ENCODE data around the gene DLG4. TPM values are rescaled to one million over a fixed set of nuclear protein-coding genes. Genes with fewer than 3 reads are reported as not detected.

DLG4 gene
- total and polyA plus RNA-seq, 2 experiments from 2014 or later: 2.9 to 10.7 TPM

DNA sequence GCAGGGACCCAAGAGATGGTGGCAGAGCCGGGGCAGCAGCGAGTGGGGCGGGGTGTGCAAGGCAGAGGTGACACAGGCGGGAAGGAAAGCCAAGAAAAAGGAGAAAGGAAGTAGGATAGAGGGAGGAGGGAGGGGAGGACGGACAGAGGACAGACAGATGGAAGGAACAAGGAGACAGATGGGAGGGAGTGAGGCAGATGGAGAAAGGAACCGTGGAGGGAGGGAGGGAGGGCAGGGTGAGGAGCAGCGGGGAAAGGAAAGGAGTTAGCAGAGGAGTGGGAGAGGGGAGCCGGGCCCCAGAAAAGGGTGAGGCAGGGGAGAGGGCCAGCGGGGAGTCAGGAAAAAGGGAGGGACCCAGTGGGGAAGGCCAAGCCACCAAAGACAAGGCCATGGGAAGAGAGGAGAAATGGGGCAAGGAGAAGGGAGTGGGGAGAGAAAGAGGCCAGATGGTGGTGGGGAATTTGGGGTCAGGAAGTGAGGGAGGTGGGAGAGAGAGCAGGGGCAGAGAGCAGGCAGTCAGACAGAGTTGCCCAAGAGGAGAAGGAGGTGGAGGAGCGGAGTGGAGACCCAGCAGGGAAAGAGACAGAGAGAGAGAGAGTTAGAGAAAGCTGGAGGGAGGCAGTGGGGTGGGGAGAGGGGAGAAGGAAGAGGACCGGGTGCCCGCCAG, 27.2 kb downstream of the DLG4 start:
- Histone ChIP-seq H3K9me2 (replicated peaks; ENCODE audit: insufficient read depth) (no peaks in the 10 kb centered on the region), H3K4me1 (ENCODE audit: insufficient read depth) (no peaks in the 10 kb centered on the region), H3K9me3 (ENCODE audit: low read depth) (no peaks in the 10 kb centered on the region), H3K27me3 (no peaks in the 10 kb centered on the region), H3K36me3 (replicated peaks; ENCODE audit: insufficient read depth, low read depth) (no peaks in the 10 kb centered on the region), H3K79me2 (no peaks in the 10 kb centered on the region), H4K20me1 (ENCODE audit: insufficient read depth, poor library complexity, severe bottlenecking) (no peaks in the 10 kb centered on the region), H3K4me3 (no peak overlapping the region), H3K27ac (no peak overlapping the region), H3K4me2 (no peak overlapping the region), H2AFZ (no peak overlapping the region)
- TF ChIP-seq EZH2 (IDR thresholded peaks at IDR 0.05; ENCODE audit: borderline replicate concordance) (no peak), EZH2phosphoT487 (IDR thresholded peaks at IDR 0.05; ENCODE audit: low read depth, severe bottlenecking, unreplicated experiment) (no peak)
- TF ChIP-seq, protein P1, sequence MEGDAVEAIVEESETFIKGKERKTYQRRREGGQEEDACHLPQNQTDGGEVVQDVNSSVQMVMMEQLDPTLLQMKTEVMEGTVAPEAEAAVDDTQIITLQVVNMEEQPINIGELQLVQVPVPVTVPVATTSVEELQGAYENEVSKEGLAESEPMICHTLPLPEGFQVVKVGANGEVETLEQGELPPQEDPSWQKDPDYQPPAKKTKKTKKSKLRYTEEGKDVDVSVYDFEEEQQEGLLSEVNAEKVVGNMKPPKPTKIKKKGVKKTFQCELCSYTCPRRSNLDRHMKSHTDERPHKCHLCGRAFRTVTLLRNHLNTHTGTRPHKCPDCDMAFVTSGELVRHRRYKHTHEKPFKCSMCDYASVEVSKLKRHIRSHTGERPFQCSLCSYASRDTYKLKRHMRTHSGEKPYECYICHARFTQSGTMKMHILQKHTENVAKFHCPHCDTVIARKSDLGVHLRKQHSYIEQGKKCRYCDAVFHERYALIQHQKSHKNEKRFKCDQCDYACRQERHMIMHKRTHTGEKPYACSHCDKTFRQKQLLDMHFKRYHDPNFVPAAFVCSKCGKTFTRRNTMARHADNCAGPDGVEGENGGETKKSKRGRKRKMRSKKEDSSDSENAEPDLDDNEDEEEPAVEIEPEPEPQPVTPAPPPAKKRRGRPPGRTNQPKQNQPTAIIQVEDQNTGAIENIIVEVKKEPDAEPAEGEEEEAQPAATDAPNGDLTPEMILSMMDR (IDR thresholded peaks at IDR 0.05; ENCODE audit: poor library complexity): no peak
- WGBS (ENCODE audit: low lambda C conversion rate, missing lambda C conversion rate): 100% methylated on average over 4 of the region's 12 CpGs
- DNase-seq (ENCODE audit: low spot score): no peak

DNA sequence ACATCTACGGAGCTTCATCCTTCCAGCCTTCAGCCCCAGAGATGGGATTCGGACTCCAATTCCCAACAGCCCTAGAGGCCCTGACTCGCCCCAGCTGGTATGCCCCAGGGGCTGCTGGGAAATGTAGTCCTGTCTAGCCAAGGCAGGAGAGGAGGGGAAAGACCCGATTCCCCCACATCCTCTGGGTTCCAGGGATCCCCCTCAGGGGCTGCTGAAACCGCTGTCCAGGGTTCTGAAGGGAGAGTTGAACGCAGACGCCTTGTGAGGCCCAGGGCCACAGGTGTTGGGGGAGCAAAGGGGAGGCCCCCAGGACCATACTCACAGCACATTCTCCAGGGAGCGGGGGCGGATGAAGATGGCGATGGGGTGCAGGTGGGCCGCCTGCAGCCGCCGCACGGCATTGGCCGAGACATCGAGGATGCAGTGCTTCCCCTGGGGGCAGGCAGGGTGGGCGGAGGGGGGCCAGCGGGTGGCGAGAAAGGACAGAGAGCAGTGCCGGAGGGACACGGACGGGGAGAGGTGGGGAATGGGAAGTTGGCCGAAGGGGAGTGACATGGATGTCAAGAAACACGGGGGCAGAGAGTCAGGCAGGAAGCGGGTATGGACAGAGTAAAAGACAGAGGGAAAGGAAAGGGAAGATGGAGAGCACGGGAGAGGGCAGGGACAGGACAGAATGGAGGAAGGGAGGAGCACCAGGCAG, 27.9 kb downstream of the DLG4 start:
- whole genome bisulfite sequencing (ENCODE audit: low lambda C conversion rate, missing lambda C conversion rate): 85% methylated on average over 19 of the region's 26 CpGs
- DNase-seq (ENCODE audit: low spot score): peak; percentile 66
- H4K20me1 ChIP-seq (ENCODE audit: insufficient read depth, poor library complexity, severe bottlenecking): no peaks in the 10 kb centered on the region
- no peak overlapping the region for H3K4me3 ChIP-seq
- H3K36me3 ChIP-seq (replicated peaks; ENCODE audit: insufficient read depth, low read depth): no peaks in the 10 kb centered on the region
- no peaks in the 10 kb centered on the region for H3K27me3 ChIP-seq
- H3K9me2 ChIP-seq (replicated peaks; ENCODE audit: insufficient read depth): no peaks in the 10 kb centered on the region
- no peak for TF ChIP-seq EZH2phosphoT487 (IDR thresholded peaks at IDR 0.05; ENCODE audit: low read depth, severe bottlenecking, unreplicated experiment)
- no peak for TF ChIP-seq EZH2 (IDR thresholded peaks at IDR 0.05; ENCODE audit: borderline replicate concordance)
- TF ChIP-seq, protein P1 (IDR thresholded peaks at IDR 0.05; ENCODE audit: poor library complexity): no peak
- no peak overlapping the region for H3K27ac ChIP-seq
- H3K79me2 ChIP-seq: no peaks in the 10 kb centered on the region
- H3K4me2 ChIP-seq: no peak overlapping the region
- no peak overlapping the region for H2AFZ ChIP-seq
- H3K9me3 ChIP-seq (ENCODE audit: low read depth): no peaks in the 10 kb centered on the region
- no peaks in the 10 kb centered on the region for H3K4me1 ChIP-seq (ENCODE audit: insufficient read depth)

DNA sequence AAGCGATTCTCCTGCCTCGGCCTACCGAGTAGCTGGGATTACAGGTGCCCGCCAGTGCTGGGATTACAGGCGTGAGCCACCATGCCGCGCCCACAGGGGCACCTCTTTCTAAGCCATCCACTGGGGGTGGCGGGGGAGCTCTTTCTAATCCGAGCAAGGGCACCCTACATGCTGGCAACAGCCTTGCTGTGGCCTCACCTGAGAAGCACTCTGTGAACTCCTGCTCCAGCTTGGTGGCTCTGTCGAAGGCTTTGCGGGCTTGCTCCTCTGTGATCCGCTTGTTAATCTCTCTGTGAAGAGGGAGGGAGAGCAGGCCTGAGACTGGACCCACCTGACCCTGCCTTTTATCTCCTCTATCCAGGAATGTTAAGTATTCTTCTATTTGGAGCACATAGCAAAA, 28.6 kb downstream of the DLG4 start:
- H3K27ac ChIP-seq: no peak overlapping the region
- H3K9me3 ChIP-seq (ENCODE audit: low read depth): no peaks in the 10 kb centered on the region
- 89% methylated on average over 12 of the region's 12 CpGs for WGBS (ENCODE audit: low lambda C conversion rate, missing lambda C conversion rate)
- no peak overlapping the region for H2AFZ ChIP-seq
- no peaks in the 10 kb centered on the region for H3K36me3 ChIP-seq (replicated peaks; ENCODE audit: insufficient read depth, low read depth)
- H3K4me2 ChIP-seq: no peak overlapping the region
- no peaks in the 10 kb centered on the region for H4K20me1 ChIP-seq (ENCODE audit: insufficient read depth, poor library complexity, severe bottlenecking)
- H3K9me2 ChIP-seq (replicated peaks; ENCODE audit: insufficient read depth): no peaks in the 10 kb centered on the region
- H3K4me1 ChIP-seq (ENCODE audit: insufficient read depth): no peaks in the 10 kb centered on the region
- H3K4me3 ChIP-seq: no peak overlapping the region
- no peak for TF ChIP-seq EZH2 (IDR thresholded peaks at IDR 0.05; ENCODE audit: borderline replicate concordance)
- TF ChIP-seq, protein P1 (IDR thresholded peaks at IDR 0.05; ENCODE audit: poor library complexity): no peak
- TF ChIP-seq EZH2phosphoT487 (IDR thresholded peaks at IDR 0.05; ENCODE audit: low read depth, severe bottlenecking, unreplicated experiment): no peak
- no peaks in the 10 kb centered on the region for H3K79me2 ChIP-seq
- no peaks in the 10 kb centered on the region for H3K27me3 ChIP-seq
- no peak for DNase-seq (ENCODE audit: low spot score)

Data from hepatocyte (in vitro differentiated cells).